Measurements from ENCODE around the gene MAN1C1. TPM values are rescaled to one million over a fixed set of nuclear protein-coding genes. Genes with fewer than 3 reads are reported as not detected.

The MAN1C1 gene
- total RNA-seq, 1 experiment from 2014 or later = 16.8 TPM

- H3K27me3 Mint-ChIP-seq (ENCODE audit: low read depth) = peaks cover 3% of the 10 kb centered on the region; the same call in 1 of the 2 replicates
- no peak overlapping the region for H3K27ac Mint-ChIP-seq
- H3K36me3 Mint-ChIP-seq = peaks cover 38% of the 10 kb centered on the region
- CTCF ChIA-PET = interaction anchor here (1.0 kb wide), 1 partner anchor 11 kb away, joined by 3 read pairs; no protein-coding TSS in a partner anchor
- H3K9me3 Mint-ChIP-seq = no peaks in the 10 kb centered on the region
- DNase-seq (ENCODE audit: low spot score) = no peak
- POLR2A ChIA-PET = interaction anchor here (0.6 kb wide), 1 partner anchor 134 kb away, joined by 4 read pairs; no protein-coding TSS in a partner anchor
- H3K4me1 Mint-ChIP-seq = peaks cover 8% of the 10 kb centered on the region
- no peak for ATAC-seq
- no peak overlapping the region for H3K4me3 Mint-ChIP-seq
- no peak for TF ChIP-seq ZNF317 (CRISPR knock-in tag; IDR thresholded peaks at IDR 0.05; ENCODE audit: borderline replicate concordance, low read depth)
- TF ChIP-seq MXD4 (CRISPR knock-in tag; IDR thresholded peaks at IDR 0.05; ENCODE audit: borderline replicate concordance) = no peak
- no peak for TF ChIP-seq MAX (CRISPR knock-in tag; IDR thresholded peaks at IDR 0.05)
- no peak for TF ChIP-seq NR2C2 (CRISPR knock-in tag; IDR thresholded peaks at IDR 0.05)
- no peak for TF ChIP-seq FOXJ3 (CRISPR knock-in tag; IDR thresholded peaks at IDR 0.05; ENCODE audit: borderline replicate concordance)
- no peak for TF ChIP-seq ZNF396 (CRISPR knock-in tag; IDR thresholded peaks at IDR 0.05; ENCODE audit: borderline replicate concordance)
- TF ChIP-seq IRF1 (CRISPR knock-in tag; IDR thresholded peaks at IDR 0.05) = no peak
- TF ChIP-seq ZSCAN18 (CRISPR knock-in tag; IDR thresholded peaks at IDR 0.05) = no peak
- TF ChIP-seq AFF4 (CRISPR knock-in tag; IDR thresholded peaks at IDR 0.05; ENCODE audit: borderline replicate concordance) = no peak
- TF ChIP-seq E2F4 (CRISPR knock-in tag; IDR thresholded peaks at IDR 0.05; ENCODE audit: borderline replicate concordance, low read depth) = no peak
- no peak for TF ChIP-seq FOXP1 (CRISPR knock-in tag; IDR thresholded peaks at IDR 0.05; ENCODE audit: borderline replicate concordance)
- no peak for TF ChIP-seq USF2 (CRISPR knock-in tag; IDR thresholded peaks at IDR 0.05)
Observed at GRCh38 chr1:25826571-25826970, 210.0 kb downstream of the MAN1C1 start.

GRCh38 chr1:25828491-25828890, 211.9 kb downstream of the MAN1C1 start:
- H3K4me3 Mint-ChIP-seq = no peak overlapping the region
- H3K9me3 Mint-ChIP-seq = no peaks in the 10 kb centered on the region
- no peaks in the 10 kb centered on the region for H3K27me3 Mint-ChIP-seq (ENCODE audit: low read depth)
- ChIA-PET POLR2A (no interaction called here), CTCF (interaction anchor here (1.6 kb wide), 1 partner anchor 67 kb away, joined by 5 read pairs; no protein-coding TSS in a partner anchor)
- ATAC-seq = no peak
- H3K4me1 Mint-ChIP-seq = no peaks in the 10 kb centered on the region
- peaks cover 50% of the 10 kb centered on the region for H3K36me3 Mint-ChIP-seq
- no peak overlapping the region for H3K27ac Mint-ChIP-seq
- no peak for DNase-seq (ENCODE audit: low spot score)
- TF ChIP-seq RELA (CRISPR knock-in tag; IDR thresholded peaks at IDR 0.05; ENCODE audit: borderline replicate concordance) (no peak), HMGXB4 (CRISPR knock-in tag; IDR thresholded peaks at IDR 0.05) (no peak), HMGA2 (CRISPR knock-in tag; IDR thresholded peaks at IDR 0.05) (no peak), TEAD4 (CRISPR knock-in tag; IDR thresholded peaks at IDR 0.05) (no peak), IRF2 (CRISPR knock-in tag; IDR thresholded peaks at IDR 0.05; ENCODE audit: borderline replicate concordance, low read depth) (no peak), ZNF512 (CRISPR knock-in tag; IDR thresholded peaks at IDR 0.05; ENCODE audit: borderline replicate concordance) (no peak), ZNF671 (CRISPR knock-in tag; IDR thresholded peaks at IDR 0.05) (no peak), ZNF263 (CRISPR knock-in tag; IDR thresholded peaks at IDR 0.05; ENCODE audit: low read depth) (no peak), ZNF121 (CRISPR knock-in tag; IDR thresholded peaks at IDR 0.05) (no peak), ZMAT4 (CRISPR knock-in tag; IDR thresholded peaks at IDR 0.05) (no peak), RORB (CRISPR knock-in tag; IDR thresholded peaks at IDR 0.05) (no peak), ZNF317 (CRISPR knock-in tag; IDR thresholded peaks at IDR 0.05; ENCODE audit: borderline replicate concordance, low read depth) (no peak)

All from WTC11 (cell line).